Measurements from ENCODE around the gene S100P.

GRCh38 chr4:6684656-6685055, 9.0 kb upstream of the S100P start:
- TF ChIP-seq CTCF (IDR thresholded peaks at IDR 0.05) (no peak), POLR2A (IDR thresholded peaks at IDR 0.05) (no peak)
